Renal cortex interstitium (tissue), 11 donors: ENCODE measurements around the gene IFT22. TPM values are rescaled to one million over a fixed set of nuclear protein-coding genes. Genes with fewer than 3 reads are reported as not detected.
A peak's percentile ranks its signal among the peaks of the same experiment; 100 is the strongest.
"Not testable (repeated sequence)": the region's sequence is repeated elsewhere in the genome, so short reads cannot be mapped to it uniquely, and the experiment has no call there.

ENCODE experiments used
- DNase-seq, 11 donors: peaks; one replicate each; pipeline ENCODE4 v3.0.0-alpha.2; 2013; ENCODE audit warnings: low read depth in 9 of 11, low spot score in 4 of 11; ENCODE audit errors: extremely low read depth in 1 of 11
- polyA plus RNA-seq, 3 donors: library from polyadenylated mRNA; unstranded; fragments of 120-200 nt; gene quantifications; one replicate each; pipeline ENCODE4 v1.2.1, GENCODE V29; 2013; ENCODE audit not compliant: insufficient read length in 3 of 3

IFT22 gene
- polyA plus RNA-seq, 3 donors, result 71.4 to 78.3 (median 73.1) TPM

DNA sequence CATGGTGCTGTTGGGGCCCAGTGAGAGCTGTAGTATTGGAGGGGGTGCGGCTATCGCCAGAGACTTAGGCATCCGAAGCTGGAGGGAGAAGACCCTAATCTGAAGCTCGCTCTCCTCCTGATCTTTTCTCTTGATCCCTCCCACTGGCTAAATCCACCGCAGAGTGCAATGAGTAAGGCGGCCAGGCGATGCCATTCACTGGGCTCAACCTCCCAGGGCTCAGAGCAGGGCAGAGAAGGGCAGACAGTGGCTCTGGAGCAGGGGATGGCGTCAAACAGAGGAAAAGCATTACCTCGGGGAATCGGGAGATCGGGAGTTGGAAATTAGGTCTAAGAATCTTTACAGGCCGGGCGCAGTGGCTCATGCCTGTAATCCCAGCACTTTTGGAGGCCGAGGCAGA is 18.8 kb upstream of the IFT22 start:
- DNase-seq, result no peak

DNA sequence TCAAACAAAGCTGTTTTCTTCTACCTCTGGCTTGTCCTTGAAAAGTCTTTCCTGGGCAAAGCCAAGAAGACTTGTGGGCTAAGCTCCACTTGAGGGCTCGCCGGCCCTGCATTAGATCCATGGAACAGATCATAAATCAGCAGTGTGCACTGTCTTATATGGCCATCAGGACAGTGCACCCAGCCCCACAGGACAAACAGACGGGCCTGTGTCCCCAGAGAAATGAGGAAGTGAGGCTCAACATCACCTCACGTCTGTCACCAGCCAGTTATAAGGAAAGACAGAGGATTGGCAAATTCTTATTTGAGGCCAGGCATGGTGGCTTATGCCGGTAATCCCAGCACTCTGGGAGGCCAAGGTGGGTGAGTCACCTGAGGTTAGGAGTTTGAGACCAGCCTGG is 12.3 kb upstream of the IFT22 start:
- DNase-seq, result no peak

DNA sequence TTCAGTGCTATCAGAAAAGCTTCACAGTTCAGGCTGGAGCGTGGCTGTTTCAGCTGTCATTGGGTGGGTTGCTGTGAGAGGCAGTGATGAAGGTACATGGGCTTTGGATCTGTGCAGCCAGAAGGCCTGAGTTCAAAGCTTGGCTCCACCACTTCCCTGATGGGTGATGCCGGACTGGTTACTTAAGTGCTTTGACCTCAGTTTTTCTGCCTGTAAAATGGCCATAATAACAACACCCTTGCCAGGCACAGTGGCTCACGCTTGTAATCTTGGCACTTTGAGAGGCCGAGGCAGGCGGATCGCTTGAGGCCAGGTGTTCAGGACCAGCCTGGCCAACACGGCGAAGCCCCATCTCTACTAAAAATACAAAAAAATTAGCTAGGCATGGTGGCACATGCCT is 10.4 kb upstream of the IFT22 start:
- no peak for DNase-seq

DNA sequence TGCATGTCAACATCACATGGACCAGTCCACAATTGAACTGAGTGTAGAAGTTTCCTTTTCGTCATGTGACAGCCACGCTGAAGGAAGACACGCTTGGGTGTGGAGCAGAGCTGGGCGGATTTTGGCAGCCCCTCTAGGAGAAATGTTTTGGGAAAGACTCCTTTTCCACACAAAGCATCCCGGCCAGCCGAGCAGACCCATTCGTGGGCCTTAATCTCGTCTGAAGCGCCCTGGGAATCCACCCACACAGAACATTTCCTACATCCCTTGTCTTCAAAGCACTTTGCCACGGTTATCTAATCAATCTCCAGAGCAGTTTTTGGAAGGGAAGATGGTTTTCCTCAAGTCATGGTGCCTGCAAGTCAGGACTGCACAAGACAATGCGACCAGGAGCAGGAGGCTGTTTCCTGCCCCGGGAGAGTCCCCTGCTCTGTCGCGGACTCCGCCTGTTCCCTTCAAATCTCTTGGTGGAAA is 8.4 kb upstream of the IFT22 start:
- DNase-seq, result no peak

DNA sequence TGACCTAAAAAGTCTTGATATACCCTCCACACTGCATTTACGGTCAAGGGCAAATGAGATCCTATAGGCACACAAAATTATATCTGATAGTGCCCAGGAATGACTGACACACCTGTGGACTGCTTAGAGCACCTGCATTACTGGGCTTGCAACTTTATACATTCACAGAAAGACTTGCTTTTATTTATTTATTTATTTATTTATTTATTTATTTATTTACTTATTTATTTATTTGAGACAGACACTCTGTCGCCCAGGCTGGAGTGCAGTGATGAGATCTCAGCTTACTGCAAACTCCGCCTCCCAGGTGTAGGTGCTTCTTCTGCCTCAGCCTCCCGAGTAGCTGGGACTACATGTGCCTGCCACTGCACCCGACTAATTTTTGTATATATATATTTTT is 6.5 kb upstream of the IFT22 start:
- DNase-seq, result no peak

DNA sequence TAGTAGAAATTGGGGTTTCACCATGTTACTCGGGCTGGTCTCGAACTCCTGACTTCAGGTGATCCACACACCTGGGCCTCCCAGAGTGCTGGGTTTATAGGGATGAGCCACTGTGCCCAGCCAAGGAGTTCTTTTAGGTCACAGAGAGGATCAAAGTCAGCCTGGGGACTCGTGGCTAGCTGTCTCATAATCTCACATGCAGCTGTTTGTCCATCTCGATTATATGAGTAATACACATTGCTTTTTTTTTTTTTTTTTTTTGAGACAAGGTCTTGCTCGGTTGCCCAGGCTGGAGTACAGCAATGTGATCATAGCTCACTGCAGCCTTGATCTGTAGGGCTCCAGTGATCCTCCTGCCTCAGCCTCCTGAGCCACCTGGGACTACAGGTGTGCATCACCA is 2.2 kb downstream of the IFT22 start:
- no peak for DNase-seq

DNA sequence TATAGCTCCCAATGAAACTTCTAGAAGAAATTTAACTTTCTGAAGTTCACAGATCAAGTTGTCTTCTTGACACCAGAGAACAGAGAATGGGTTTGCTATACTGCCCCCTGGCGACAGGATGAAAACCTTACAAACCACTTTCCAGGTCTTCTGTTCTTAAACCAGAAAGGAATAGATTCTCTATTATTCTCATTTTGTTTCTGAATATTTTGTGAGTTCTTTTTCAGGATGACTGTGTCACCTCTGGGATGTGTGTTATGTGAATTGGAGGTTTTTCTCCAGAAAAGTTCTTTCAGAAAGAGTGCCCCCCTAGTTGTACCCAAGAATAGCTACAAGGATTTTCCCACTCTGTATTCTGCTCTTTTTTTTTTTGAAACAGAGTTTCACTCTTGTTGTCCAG is 6.3 kb downstream of the IFT22 start:
- DNase-seq, result peak in 1 of 11 donors; percentile 24

DNA sequence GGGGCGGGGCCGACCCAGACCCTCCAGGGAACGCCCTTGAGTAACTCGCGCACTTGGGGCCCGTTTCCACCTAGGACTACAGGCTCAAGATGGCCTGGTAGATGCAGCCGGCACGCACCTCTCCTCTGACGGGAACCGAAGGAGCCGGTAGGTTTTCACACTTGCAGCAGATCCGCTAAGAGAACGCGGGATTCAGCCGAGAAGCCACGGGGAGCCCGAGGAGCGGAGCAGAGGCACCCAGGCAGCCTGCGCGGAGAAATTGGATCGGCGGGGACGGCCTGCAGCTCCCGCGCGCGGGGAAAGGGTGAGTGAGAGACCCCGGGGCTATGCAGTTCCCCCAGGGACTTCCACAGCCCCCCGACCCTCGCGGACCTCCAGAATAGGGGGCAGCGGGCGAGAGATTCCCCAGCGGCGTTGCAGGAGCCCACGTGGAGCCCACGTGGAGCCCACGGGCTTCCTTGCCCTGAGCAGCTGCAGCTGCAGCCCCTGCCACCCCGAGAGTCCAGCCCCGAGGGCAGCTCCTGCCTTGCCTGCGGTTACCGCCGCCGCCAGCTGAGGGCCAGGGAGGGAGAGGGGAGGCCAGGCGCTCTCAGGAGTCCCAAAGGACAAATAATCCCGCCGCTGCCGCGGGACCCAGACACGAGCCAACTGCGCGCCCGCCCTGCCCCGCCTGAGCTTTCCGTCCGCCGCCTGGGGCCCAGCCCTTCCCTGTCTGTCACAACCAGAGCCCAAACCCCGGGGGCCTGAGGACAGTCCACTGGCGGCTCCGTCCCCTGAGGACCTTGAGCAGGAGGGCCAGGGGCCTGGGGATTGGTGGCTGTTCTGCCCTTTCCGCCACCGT is 13.1 kb downstream of the IFT22 start:
- peak in 3 of 11 donors; percentile 20 to 58 (median 51) for DNase-seq

DNA sequence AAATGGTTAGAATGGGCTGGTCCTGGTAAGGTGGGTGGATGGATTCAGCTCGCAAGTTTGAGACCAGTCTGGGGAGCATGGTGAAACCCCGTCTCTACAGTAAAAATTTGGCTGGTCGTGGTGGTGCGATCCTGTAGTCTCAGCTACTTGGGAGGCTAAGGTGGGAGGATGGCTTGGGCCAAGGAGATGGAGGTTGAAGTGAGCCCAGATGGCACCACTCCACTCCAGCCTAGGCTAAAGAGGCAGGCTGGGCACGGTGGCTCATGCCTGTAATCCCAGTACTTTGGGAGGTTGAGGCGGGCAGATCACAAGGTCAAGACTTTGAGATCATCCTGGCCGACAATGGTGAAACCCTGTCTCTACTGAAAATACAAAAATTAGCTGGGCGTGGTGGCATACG is 15.3 kb downstream of the IFT22 start:
- no peak for DNase-seq

DNA sequence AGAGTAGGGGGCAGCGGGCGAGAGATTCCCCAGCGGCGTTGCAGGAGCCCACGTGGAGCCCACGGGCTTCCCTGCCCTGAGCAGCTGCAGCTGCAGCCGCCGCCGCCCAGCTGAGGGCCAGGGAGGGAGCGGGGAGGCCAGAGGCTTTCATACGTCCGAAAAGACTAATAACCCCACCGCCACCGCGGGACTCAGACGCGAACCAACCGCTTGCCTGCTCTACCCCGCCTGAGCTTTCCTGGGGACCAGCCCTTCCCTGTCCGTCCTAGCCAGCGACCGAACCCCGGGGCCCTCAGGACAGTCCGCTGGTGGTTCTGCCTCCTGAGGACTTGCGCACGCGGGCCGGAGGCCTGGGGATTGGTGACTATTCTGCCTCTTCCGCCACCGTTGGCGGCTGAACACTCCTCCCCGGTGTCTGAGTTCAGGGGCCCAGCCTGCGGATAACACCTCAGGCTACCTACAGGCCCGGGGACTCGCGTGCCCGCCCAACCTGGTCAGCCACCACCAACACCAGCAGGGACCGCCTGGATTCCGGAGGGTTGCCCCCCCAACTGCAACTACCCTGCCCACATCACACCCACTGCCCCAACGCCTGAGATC is 18.4 kb downstream of the IFT22 start:
- no peak for DNase-seq

DNA sequence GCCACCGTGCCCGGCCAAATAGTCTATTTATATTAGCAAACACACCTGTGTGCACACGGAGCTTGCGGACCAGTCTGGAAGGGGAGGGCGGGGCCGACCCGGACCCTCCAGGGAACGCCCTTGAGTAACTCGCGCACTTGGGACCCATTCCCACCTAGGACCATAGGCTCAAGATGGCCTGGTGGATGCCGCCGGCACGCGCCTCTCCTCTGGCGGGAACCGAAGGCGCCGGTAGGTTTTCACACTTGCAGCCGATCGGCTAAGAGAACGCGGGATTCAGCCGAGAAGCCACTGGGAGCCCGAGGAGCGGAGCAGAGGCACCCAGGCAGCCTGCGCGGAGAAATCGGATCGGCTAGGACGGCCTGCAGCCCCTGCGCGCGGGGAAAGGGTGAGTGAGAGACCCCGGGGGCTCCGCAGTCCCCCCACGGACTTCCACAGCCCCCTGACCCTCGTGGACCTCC is 18.9 kb downstream of the IFT22 start:
- no peak for DNase-seq

DNA sequence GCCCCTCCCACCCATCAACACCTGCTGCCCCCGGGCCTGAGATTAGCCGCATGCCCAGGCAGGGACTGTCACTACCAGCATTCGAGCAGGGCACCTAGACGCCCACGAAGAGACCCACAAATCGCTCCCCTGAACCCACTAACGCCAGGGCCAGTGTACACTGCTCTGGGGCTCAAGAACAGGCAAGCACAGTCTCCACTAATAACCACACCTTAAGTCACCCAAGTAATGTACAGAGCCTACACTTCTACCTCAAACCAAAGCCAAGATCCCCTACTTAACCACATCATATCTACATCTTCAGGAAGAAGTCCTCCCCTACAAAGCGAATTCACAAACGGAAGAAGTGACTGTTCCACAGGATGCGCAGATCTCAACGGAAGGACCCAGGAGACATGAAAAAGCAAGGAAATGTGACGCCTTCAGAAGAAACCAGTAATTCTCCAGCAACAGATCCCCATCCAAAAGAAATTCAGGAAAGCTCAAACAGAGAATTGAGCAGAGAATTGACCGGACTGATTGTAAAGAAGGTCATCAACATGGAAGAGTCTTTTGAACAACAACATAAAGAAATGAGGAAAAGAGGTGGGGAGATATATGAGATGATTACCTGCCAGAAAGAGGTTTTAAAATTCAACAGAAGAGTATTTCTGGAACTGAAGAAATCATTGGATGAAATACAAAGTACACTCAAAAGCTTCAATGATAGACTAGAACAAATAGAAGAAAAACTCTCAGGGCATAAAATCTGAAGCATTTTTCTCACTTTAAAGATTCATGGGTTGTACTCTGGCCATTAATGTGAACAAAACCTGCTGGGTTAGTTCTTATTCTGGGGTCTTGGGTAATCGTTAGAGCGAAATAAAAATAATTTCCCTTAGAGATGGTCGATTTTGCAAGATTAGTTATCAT is 20.9 kb downstream of the IFT22 start:
- no peak for DNase-seq

DNA sequence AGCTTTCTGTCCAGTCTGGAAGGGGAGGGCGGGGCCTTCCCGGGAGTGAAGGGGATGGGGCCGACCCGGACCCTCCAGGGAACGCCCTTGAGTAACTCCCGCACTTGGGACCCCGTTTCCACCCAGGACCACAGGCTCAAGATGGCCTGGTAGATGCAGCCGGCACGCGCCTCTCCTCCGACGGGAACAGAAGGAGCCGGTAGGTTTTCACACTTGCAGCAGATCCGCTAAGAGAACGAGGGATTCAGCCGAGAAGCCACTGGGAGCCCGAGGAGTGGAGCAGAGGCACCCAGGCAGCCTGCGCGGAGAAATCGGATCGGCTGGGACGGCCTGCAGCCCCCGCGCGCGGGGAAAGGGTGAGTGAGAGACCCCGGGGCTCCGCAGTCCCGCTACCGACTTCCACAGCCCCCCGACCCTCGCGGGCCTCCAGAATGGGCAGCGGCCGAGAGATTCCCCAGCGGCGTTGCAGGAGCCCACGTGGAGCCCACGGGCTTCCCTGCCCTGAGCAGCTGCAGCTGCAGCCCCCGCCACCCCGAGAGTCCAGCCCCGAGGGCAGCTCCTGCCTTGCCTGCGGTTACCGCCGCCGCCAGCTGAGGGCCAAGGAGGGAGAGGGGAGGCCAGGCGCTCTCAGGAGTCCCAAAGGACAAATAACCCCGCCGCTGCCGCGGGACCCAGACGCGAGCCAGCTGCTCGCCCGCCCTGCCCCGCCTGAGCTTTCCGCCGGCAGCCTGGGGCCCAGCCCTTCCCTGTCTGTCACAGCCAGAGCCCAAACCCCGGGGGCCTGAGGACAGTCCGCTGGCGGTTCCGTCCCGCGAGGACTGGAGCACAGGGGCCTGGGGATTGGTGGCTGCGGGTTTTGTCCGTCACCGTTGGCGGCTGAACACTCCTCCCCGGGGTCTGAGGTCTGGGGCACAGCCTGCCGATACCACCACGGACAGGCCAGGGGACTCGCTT is 21.8 kb downstream of the IFT22 start:
- DNase-seq, result no peak

DNA sequence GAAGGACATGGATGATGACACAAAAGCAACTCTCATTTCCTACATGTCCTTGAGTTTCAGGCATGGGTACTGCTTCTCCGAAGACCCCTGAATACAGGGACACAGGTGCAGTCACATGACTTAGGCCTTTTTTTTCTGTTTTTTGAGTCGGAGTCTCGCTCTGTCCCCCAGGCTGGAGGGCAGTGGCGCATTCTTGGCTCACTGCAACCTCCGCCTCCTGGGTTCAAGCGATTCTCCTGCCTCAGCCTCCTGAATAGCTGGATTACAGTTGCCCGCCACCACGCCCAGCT is 26.8 kb downstream of the IFT22 start:
- no peak for DNase-seq

DNA sequence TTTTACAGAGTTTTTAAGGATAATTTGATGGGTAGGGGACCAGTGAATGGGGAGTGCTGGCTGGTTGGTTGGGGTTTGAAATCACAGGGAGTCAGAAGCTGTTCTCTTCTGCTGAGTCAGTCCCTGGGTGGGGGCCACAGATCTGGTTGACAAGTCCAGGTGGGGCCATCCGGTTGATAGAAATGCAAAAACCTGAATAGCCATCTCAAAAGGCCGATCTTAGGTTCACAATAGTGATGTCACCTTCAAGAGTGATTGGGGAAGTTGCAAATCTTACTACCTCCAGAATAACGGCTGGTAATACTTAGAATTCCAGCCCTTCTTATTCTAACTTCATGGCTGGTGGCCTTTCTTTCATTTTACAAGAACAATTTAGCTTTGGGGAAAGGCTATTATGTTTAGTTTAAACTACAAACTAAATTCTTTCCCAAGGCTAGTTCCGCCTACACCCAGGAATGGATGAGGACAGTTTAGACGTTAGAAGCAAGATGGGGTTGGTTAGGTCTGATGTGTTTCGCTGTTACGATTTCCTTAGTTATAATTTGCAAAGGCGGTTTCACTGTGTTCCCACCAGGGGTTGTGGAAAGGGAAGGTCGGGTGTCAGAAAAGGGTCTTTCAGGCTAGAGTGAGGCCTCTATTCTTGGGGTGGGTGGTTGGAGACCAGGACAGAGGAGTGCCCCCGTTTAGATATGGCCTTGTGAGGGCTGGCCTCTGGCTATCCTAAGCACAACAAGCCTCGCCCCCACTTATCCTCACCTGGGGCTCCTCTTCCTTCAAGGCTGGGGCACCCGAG is 27.4 kb downstream of the IFT22 start:
- DNase-seq, result no peak

DNA sequence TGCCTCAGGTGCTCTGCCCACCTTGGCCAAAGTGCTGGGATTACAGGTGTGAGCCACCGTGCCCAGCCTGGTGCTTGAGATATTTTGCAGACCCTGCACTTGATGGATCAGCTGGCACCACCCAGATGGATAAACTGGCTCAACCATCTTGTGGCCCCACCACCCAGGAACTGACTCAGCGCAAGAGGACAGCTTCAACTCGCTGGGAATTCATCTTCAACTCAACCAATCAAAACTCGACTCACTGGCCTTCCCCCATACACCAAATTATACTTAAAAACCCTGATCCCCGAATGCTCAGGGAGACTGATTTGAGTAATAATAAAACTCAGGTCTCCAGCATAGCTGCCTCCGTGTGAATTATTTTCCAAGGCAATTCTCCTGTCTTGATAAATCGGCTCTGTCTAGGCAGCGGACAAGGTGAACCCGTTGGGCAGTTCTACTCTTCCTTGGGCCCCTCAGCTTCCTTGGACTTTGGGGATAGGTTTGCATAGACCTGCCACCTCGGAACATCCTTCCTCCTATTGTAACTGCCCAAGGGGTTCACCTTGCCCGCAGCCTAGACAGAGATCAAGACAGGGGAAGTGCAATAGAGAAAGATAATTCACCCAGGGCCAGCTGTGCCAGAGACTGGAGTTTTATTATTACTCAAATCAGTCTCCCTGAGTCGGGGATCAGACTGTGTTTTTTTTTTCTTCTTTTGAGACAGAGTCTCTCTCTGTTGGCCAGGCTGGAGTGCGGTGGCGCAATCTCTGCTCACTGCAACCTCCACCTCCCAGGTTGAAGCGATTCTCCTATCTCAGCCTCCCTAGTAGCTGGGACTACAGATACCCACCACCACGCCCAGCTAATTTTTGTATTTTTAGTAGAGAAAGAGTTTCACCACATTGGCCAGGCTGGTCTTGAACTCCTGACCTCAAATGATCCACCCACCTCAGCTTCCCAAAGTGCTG is 28.3 kb downstream of the IFT22 start:
- DNase-seq, result not testable (repeated sequence)

DNA sequence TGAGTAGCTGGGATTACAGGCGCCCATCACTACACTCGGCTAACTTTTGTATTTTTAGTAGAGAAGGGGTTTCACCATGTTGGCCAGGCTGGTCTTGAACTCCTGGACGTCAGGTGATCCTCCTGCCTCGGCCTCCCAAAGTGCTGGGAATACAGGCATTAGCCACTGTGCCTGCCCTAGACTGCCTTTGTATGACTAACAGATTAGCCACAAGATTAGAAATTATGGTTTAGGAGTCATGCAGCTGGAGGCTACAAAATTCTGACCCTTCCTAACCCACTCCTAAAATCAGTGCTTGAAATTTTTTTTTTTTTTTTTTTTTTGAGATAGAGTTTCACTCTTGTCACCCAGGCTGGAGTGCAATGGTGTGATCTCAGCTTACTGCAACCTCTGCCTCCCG is 29.0 kb downstream of the IFT22 start:
- DNase-seq, result not testable (repeated sequence)
